Activated T-cell treated with anti-CD3 and anti-CD28 coated beads, Interleukin-2, amount 50 U/mL, for 24 hours (primary cell): Measurements from ENCODE around the gene MDC1.
"Not testable (repeated sequence)": the region's sequence is repeated elsewhere in the genome, so short reads cannot be mapped to it uniquely, and the experiment has no call there.

Experiments
- DNase-seq: peaks from one replicate; pipeline ENCODE4 v3.0.0-alpha.2; 2020
- H3K27ac Mint-ChIP-seq: 2 replicates; pipeline ENCODE4 v1.8.0; 2020; ENCODE audit warnings: mild to moderate bottlenecking, mixed read lengths
- H3K27me3 Mint-ChIP-seq: 2 replicates; pipeline ENCODE4 v1.8.0; 2020; ENCODE audit warnings: mixed read lengths
- H3K36me3 Mint-ChIP-seq: 2 replicates; pipeline ENCODE4 v1.8.0; 2020; ENCODE audit warnings: low read depth, mixed read lengths
- H3K4me1 Mint-ChIP-seq: 2 replicates; pipeline ENCODE4 v1.8.0; 2020; ENCODE audit warnings: low read depth, mixed read lengths
- H3K4me3 Mint-ChIP-seq: 2 replicates; pipeline ENCODE4 v1.8.0; 2020; ENCODE audit warnings: mild to moderate bottlenecking, moderate library complexity, mixed read lengths
- H3K9me3 Mint-ChIP-seq: 2 replicates; pipeline ENCODE4 v1.8.0; 2020; ENCODE audit warnings: mixed read lengths

Gene MDC1

GRCh38 chr6:30670760-30671527, 46.1 kb downstream of the MDC1 start:
- peaks cover 44% of the 10 kb centered on the region for H3K4me1 Mint-ChIP-seq
- H3K36me3 Mint-ChIP-seq, result peaks cover 56% of the 10 kb centered on the region
- DNase-seq, result no peak
- peak overlapping the region; percentile 60 for H3K27ac Mint-ChIP-seq
- H3K9me3 Mint-ChIP-seq, result no peaks in the 10 kb centered on the region
- peak overlapping the region; percentile 93 for H3K4me3 Mint-ChIP-seq
- H3K27me3 Mint-ChIP-seq, result no peaks in the 10 kb centered on the region

- Mint-ChIP-seq H3K27ac (peak overlapping the region; percentile 87), H3K36me3 (peaks cover 88% of the 10 kb centered on the region), H3K4me1 (peaks cover 35% of the 10 kb centered on the region)
- peak; percentile 55 for DNase-seq
- H3K9me3 Mint-ChIP-seq, H3K27me3 Mint-ChIP-seq, H3K4me3 Mint-ChIP-seq: not testable (repeated sequence)
Observed at GRCh38 chr6:30666300-30666699, 50.8 kb downstream of the MDC1 start.

GRCh38 chr6:30664994-30665767, 51.9 kb downstream of the MDC1 start:
- Mint-ChIP-seq H3K36me3 (peaks cover 89% of the 10 kb centered on the region), H3K27me3 (no peaks in the 10 kb centered on the region), H3K4me3 (no peak overlapping the region), H3K9me3 (no peaks in the 10 kb centered on the region), H3K4me1 (peaks cover 23% of the 10 kb centered on the region), H3K27ac (no peak overlapping the region)
- no peak for DNase-seq

- H3K36me3 Mint-ChIP-seq, result peaks cover 96% of the 10 kb centered on the region
- peak overlapping the region; percentile 30 for H3K27ac Mint-ChIP-seq
Observed at GRCh38 chr6:30657922-30658321, 59.2 kb downstream of the MDC1 start.

GRCh38 chr6:30657454-30657853, 59.6 kb downstream of the MDC1 start:
- Mint-ChIP-seq H3K4me1 (peaks cover 2% of the 10 kb centered on the region), H3K36me3 (peaks cover 96% of the 10 kb centered on the region), H3K9me3 (no peaks in the 10 kb centered on the region), H3K4me3 (no peak overlapping the region), H3K27ac (peak overlapping the region; percentile 85), H3K27me3 (no peaks in the 10 kb centered on the region)
- DNase-seq, result no peak

More at GRCh38 chr6:30657922-30658321, 59.2 kb downstream of the MDC1 start:
- not testable (repeated sequence) for DNase-seq, H3K4me3 Mint-ChIP-seq, H3K4me1 Mint-ChIP-seq, H3K9me3 Mint-ChIP-seq, H3K27me3 Mint-ChIP-seq

GRCh38 chr6:30656513-30656912, 60.6 kb downstream of the MDC1 start:
- Mint-ChIP-seq H3K36me3 (peaks cover 96% of the 10 kb centered on the region), H3K9me3 (no peaks in the 10 kb centered on the region), H3K27ac (peak overlapping the region; percentile 18), H3K4me1 (peaks cover 2% of the 10 kb centered on the region), H3K4me3 (no peak overlapping the region), H3K27me3 (no peaks in the 10 kb centered on the region)
- DNase-seq, result no peak

GRCh38 chr6:30655743-30656094, 61.4 kb downstream of the MDC1 start:
- DNase-seq, result no peak
- Mint-ChIP-seq H3K4me3 (no peak overlapping the region), H3K9me3 (no peaks in the 10 kb centered on the region), H3K4me1 (peaks cover 4% of the 10 kb centered on the region), H3K27me3 (no peaks in the 10 kb centered on the region), H3K36me3 (peaks cover 96% of the 10 kb centered on the region), H3K27ac (peak overlapping the region; percentile 50)

GRCh38 chr6:30654798-30655742, 62.0 kb downstream of the MDC1 start:
- H3K9me3 Mint-ChIP-seq, result no peaks in the 10 kb centered on the region
- DNase-seq, result no peak
- H3K4me1 Mint-ChIP-seq, result peaks cover 4% of the 10 kb centered on the region
- H3K4me3 Mint-ChIP-seq, result no peak overlapping the region
- H3K27me3 Mint-ChIP-seq, result no peaks in the 10 kb centered on the region
- H3K27ac Mint-ChIP-seq, result peak overlapping the region; percentile 50
- peaks cover 94% of the 10 kb centered on the region for H3K36me3 Mint-ChIP-seq

- H3K27ac Mint-ChIP-seq, result peak overlapping the region; percentile 17
Observed at GRCh38 chr6:30651143-30651542, 65.9 kb downstream of the MDC1 start.

More at GRCh38 chr6:30651143-30651542, 65.9 kb downstream of the MDC1 start:
- Mint-ChIP-seq H3K9me3 (no peaks in the 10 kb centered on the region), H3K27me3 (no peaks in the 10 kb centered on the region), H3K4me1 (peaks cover 23% of the 10 kb centered on the region), H3K4me3 (no peak overlapping the region), H3K36me3 (peaks cover 81% of the 10 kb centered on the region)
- no peak for DNase-seq
